SK-MEL-5 (cell line): Measurements from ENCODE around the gene NUMA1. TPM values are rescaled to one million over a fixed set of nuclear protein-coding genes. Genes with fewer than 3 reads are reported as not detected.
A peak's percentile ranks its signal among the peaks of the same experiment; 100 is the strongest.

Experiments used
- DNase-seq: peaks from one replicate; pipeline ENCODE4 v3.0.0-alpha.2; 2016; ENCODE audit warnings: low read depth, low spot score
- in situ Hi-C: cut with HindIII; loops from 2 replicates; pipeline ENCODE4 v1.10.0; 2016; ENCODE audit warnings: low sequenced_read_pairs, high pct_unique_total_duplicates, low pct_unique_long_range_greater_than_20kb
- polyA plus RNA-seq, 2 experiments: library from polyadenylated mRNA; depleted of rRNA; stranded (reverse); fragments of >200 nt; gene quantifications; 2 replicates each; pipeline ENCODE4 v1.2.3, GENCODE V29; 2015
- total RNA-seq: library from RNA; depleted of rRNA; stranded (reverse); fragments of >200 nt; shearing (Covaris generic); gene quantifications from 2 replicates; pipeline ENCODE4 v1.2.3, GENCODE V29; 2014; rRNA removed

Gene NUMA1, protein sequence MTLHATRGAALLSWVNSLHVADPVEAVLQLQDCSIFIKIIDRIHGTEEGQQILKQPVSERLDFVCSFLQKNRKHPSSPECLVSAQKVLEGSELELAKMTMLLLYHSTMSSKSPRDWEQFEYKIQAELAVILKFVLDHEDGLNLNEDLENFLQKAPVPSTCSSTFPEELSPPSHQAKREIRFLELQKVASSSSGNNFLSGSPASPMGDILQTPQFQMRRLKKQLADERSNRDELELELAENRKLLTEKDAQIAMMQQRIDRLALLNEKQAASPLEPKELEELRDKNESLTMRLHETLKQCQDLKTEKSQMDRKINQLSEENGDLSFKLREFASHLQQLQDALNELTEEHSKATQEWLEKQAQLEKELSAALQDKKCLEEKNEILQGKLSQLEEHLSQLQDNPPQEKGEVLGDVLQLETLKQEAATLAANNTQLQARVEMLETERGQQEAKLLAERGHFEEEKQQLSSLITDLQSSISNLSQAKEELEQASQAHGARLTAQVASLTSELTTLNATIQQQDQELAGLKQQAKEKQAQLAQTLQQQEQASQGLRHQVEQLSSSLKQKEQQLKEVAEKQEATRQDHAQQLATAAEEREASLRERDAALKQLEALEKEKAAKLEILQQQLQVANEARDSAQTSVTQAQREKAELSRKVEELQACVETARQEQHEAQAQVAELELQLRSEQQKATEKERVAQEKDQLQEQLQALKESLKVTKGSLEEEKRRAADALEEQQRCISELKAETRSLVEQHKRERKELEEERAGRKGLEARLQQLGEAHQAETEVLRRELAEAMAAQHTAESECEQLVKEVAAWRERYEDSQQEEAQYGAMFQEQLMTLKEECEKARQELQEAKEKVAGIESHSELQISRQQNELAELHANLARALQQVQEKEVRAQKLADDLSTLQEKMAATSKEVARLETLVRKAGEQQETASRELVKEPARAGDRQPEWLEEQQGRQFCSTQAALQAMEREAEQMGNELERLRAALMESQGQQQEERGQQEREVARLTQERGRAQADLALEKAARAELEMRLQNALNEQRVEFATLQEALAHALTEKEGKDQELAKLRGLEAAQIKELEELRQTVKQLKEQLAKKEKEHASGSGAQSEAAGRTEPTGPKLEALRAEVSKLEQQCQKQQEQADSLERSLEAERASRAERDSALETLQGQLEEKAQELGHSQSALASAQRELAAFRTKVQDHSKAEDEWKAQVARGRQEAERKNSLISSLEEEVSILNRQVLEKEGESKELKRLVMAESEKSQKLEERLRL (N-terminal part only)
- 118 and 144 TPM in 2 replicates for total RNA-seq
- 172 and 213 TPM in 2 replicates for polyA plus RNA-seq (2015; cell fraction: cytosol; rRNA removed)
- polyA plus RNA-seq (2015; cell fraction: nucleus; rRNA removed), result 594 and 717 TPM in 2 replicates

DNA sequence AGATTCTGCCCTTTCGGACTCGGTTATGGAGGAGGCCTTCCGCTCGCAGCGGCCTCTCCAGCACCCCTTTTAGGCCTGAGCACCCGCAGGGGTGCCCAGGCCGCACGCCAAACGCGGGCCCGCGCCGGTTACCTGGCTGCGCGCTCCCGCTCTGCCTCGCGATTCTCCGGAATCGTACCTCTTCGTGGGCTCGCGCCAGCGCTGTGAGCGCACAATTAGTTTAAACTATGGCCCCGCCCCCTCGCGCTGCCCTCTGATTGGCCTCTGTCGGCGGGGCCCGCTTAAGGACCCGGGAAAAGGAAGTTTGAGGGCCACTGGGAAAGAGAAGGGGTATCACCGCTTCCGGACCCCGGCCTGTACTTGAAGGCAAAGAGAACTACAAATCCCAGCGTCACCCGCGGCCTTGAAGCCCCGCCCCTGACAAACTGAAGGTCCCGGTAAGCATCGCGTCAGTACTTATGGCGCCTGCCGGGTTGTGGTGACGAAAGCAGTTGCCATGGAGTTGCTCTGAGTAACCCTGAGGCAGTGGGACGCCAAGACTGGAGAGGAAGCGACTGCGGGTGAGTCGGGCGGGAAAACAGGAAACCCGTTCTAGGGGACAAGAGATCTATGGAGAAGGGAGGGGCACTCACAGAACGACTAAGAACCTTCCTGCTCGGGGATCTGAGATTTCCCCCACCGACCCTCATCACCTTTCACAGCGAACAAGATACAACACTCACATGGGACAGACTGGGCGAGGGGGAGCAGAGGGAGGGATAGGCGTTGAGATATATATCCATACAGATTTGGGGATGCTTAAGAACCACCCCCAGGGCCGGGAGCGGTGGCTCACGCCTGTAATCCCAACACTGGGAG, at the start of gene NUMA1, which contains the start of gene LRRC51:
Gene NUMA1 (minus strand): TSS at position 217 of the 858 bp plus-strand sequence. CDS start 44,599 bp downstream, outside the sequence.
Gene LRRC51 (plus strand): TSS at position 525 of the 858 bp plus-strand sequence. CDS start 8,234 bp downstream, outside the sequence.
- in situ Hi-C loops, result no loop called here
- DNase-seq, result peak; percentile 100

DNA sequence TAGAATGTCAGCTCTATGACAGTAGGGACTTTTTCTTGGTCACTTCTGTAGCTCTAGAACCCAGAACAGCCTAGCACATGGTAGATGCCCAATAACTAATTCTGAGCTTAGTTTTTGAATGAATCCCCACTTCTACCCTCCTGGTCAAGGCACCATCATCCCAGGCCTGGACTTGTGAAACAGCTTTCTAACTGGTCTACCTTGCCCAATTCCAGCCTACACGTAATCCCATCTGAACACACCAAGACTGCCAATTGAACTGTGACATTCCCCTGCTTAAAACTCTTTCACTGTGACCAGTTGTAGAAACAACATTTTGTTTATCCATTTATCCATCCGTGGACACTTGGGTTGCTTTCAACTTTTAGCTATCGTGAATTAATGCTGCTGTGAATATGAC, 49.0 kb upstream of the NUMA1 start:
- DNase-seq, result no peak
- in situ Hi-C loops, result no loop called here

DNA sequence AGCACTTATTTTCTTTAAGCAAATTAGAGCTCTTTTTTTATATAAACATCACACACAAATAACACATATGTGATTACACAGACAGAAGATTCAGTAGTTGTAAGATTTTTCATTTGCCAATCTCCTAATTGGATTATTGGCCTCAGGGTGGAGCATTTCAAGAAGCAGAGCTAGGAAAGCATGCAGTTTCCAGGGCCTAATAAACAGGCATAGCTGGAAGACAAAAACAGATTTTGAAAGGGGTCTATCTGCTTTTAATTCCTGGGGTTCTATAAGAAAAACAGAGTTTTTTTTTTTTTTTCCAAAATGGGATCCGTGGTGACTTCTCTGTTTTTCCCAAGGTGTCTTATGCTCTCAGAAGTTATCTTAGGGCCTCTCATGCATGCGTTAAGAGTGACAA, 47.6 kb upstream of the NUMA1 start:
- in situ Hi-C loops, result no loop called here
- DNase-seq, result no peak

DNA sequence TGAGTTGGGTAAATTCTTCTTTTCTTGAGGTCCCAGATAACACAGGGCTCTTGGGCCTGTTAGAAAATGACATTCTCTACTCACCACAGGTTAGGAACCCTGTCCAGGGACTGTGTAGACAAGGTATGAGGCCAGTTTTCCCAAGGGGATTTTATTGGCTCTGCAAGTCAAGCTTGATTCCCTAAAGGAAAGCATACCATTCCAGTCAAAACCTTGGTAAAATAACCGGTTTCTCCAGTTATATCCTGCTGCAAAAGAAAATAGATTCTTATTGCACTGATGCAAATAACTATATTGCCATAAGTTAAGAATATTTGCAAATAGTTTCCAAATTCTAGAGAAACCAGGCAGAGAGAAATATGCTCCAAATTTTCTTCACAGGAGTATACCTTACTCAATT, 45.6 kb upstream of the NUMA1 start:
- in situ Hi-C loops, result no loop called here
- DNase-seq, result no peak

DNA sequence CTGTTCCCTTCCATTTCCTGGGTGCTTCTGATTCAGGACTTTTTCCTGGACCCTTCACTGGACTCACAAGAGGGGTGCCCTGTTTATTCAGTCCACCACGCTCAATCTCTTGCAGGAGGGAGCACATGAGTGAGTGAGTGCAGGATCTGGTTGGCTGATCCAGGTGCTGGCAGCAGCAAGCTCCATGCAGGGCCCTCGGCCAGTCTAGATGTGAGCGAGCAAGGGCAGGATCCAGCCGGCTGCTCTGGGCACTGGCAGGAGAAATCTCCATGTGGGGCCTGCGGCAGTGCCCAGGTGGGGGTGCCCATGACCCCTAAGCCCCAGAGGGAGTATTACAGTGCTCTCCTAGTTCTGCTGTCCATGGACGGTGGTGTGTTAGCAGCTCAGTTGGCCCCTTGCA, 43.7 kb upstream of the NUMA1 start:
- DNase-seq, result no peak
- in situ Hi-C loops, result no loop called here

DNA sequence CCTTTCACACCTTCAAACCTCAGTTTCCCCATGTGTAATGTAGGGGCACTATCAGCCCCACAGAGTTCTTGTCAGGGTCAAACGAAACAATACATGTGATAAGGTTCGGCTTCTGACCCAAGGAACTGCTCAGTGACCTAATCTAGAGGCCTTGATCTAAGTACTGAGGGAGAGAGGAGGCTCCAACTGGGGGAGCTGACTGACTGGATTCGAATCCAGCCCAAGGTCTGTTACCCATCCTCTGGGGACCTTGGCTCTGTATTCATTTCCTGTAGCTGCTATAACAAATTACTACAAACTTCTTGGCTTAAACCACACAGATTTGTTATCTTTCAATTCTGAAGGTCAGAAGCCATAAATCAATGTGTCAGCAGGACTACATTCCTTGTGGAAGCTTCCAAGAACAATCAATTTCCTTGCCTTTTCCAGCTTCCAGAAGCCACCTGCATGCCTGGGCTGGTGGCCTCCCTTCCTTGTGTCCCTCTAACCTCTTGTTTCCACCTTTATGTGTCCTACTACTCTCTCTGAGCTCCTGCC, 42.8 kb upstream of the NUMA1 start:
- no peak for DNase-seq
- in situ Hi-C loops, result no loop called here

DNA sequence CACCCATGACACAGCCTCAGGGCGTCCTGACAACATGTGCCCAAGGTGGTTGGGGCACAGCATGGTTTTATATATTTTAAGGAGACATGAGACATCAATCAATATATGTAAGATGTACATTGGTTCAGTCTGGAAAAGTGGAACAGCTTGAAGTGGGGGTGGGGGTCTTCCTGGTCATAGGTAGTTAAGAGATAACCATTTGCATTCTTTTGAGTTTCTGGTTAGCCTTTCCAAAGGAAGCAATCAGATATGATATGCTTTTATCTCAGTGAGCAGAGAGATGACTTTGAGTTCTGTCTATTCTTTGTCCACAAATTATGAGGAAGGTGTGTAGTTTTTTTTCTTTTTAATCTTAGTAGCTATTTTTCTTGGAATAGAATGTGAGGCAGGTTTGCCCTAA, 42.3 kb upstream of the NUMA1 start:
- in situ Hi-C loops, result no loop called here
- no peak for DNase-seq

DNA sequence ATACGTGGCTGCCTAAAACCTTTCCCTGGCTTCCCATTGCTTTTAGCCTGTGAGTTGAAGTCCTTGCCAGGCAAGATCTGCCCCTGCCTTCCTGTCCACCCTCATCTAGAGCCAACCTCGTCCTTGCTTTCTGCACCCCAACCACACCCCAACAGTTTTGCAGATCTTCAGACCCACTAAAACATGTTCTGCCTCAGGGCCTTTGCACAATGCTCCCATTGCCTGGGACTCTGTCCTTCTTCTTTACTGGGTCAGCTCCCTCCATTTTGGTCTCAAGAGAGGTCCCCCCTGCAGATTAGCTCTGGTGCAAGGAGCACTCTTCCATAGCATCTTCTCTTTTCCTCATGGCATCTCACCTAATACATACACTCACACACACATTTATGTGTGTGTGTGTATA, 40.6 kb upstream of the NUMA1 start:
- in situ Hi-C loops, result no loop called here
- no peak for DNase-seq

DNA sequence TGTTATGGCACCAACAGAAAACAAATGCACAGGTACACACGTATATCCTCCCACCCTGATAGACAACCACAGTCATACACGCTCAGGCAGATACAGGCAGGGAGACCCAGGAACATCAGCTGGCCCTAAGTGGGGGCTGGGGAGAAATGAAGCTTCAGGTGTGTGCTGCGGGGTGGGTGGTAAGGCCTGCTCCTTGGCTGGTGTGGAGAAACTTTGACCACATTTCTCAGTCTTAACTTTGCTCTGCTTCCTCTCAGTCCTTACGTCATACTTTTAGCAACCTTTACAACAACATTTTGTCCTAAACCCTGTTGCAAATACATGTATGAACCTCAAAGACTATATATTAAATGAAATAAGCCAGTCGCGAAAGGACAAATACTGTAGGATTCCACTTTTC, 38.9 kb upstream of the NUMA1 start:
- DNase-seq, result no peak
- in situ Hi-C loops, result no loop called here

DNA sequence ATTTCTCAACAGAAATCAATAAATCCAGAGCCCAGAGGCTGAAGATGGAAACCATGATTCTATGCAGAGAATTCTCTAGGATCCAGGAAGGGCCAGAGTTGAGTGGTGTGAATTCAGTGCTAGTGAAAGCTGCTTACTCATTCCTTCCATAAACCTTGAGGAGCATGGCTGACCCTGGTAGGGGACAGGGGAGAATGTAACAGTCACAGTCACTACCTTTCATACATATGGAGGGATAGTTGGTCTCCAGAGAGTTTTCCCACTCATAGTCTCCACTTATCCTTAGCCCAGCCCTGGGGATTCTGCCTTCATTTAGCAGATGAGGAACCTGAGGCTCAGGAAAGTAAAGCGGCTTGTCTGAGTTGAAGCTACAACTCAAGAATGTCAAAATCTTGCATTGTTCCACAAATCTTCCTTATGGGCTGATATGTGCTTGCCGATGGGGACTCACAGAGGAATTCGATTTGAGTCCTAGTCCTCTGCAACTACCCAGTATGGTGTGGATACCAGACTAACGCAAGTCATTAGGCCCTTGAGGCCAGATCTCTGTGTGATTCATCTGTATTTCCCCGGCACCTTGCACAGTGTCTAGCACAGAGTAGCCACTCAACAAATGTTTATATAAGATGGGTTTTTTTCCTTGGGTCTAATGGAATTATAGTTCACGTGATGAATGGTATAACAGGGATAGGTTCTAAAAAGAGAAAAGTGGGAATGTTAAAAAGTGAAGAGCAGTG, 35.8 kb upstream of the NUMA1 start:
- no peak for DNase-seq
- in situ Hi-C loops, result no loop called here

DNA sequence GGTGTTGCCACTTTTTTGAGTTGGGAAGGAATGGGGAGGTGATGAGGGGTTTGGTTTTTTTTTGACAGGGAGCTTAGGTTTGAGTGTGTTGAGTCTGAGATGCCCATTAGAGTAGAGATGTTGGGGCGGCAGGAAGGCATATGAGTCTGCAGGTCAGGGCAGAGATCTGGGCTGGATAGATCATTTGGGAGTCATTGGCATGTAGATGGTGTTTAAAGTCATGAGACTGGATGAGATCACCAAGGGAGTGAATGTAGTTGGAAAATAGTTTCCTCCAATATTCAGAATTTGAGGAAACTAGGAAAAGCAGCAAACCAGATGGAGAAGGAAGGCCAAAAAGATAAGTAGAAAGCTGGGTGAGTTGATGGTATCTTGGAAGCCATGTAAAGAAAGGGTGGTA, 34.2 kb upstream of the NUMA1 start:
- no peak for DNase-seq
- in situ Hi-C loops, result no loop called here

DNA sequence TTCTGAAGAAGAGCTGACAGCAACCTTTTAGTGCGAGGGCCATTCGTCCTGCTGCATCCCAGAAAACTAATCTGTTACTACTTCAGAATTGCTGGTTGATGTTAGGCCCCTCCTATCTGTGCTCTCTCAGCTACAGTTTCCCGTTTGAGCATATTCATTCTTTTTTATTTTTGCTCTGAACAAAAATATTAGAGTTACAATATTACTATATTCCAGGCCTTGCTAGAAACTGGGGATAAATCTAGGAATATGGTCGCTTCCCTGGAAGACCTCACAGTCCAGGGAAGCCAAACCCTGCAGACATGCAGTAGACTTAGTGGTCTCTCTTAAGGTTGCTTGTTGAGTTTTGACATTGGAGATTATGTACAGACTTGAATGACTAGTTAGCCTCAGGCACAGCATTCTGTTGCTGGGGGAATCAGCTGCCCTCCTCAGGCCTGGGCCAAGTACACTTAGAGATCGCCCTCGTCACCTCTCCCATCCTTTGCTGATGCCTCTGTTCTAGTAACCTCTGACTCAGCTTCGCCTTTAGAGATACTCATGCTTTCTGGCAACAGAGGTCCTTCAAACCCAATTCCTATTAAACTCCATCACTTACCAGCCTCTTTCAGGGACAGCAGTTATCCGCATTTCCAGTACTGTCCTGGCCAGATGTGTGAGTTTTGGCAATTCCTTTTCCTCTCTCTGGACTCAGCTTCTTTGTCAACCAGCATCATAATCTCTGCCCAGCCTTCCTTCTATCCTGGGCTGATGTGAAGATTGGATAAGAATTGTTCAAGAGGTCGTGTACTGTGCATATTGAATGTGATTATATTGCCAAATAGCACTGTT, 32.9 kb upstream of the NUMA1 start:
- no peak for DNase-seq
- in situ Hi-C loops, result no loop called here

DNA sequence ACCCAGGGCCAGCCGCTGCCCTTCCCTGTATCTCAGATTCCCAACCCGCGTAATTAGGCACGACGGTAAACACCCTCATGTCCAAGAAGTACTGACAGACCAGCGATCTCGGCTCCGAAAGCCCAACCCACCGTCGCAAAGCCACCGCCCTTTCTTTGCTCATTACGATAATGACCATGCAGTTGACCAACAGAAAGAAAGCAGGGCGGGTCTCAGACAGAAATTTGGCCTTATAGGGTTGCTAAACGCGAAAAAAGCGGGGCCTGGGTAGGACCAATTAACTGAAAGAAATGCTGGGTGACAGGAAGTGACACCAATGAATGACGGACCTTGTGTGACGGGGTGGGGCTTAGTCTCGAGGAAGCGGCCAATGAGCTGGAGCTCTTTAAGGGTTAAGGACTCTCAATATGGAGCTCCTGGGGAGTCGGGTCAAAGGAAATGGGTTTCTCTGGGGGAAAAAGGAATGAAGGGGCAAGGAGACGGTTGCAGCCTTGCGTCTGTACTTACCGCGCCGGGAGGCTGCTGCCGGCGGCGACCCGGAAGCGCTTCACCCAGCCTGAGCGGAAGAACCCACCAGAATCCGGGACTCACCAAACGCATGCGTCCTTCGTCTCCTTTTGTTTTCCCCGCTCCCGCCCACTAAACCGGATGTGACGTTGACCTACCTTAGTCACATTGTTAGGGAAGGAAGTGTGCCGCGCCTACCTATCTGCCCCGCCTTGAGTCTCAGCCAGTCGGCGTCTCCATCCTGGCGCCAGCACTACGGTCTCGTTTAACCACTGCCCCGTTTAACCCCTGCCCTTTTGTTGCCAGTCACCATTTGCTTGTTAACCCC, 32.0 kb upstream of the NUMA1 start, which contains the start of gene ANAPC15:
Gene ANAPC15 (minus strand): TSS at position 553 of the 835 bp plus-strand sequence. CDS start 1,419 bp downstream, outside the sequence.
- DNase-seq, result peak; percentile 100
- in situ Hi-C loops, result no loop called here
